HCT116 (cell line): ENCODE results near the gene PAPPA2. TPM values are rescaled to one million over a fixed set of nuclear protein-coding genes. Genes with fewer than 3 reads are reported as not detected.

Experiments
- ATAC-seq: fragments of 200-7000 bp; cut with Tn5 transposase; 2 replicates; pipeline ENCODE4 v1.9.1; 2020; ENCODE audit warnings: mild to moderate bottlenecking, moderate library complexity
- BruUV-seq: library from RNA; stranded (reverse); fragments of 400-500 nt; replicated peaks from 2 replicates; lab custom pipeline; 2021; lab: Mats Ljungman, UMichigan
- CTCF ChIA-PET: fragments of 300-600 bp; sonication (Branson Sonifier 250); formaldehyde crosslinking; loops from one replicate; lab custom pipeline; 2021; ENCODE audit warnings: antibody characterized with exemption; lab: Charles Lee
- POLR2A ChIA-PET: fragments of 300-600, 350-600 bp; sonication (Branson Sonifier 250); formaldehyde crosslinking; loops from one replicate; lab custom pipeline; 2021; ENCODE audit warnings: antibody characterized with exemption; lab: Charles Lee
- RAD21 ChIA-PET, 2 experiments: fragments of 300-600 bp; sonication (Branson Sonifier 250); formaldehyde crosslinking; loops; one replicate each; lab custom pipeline; 2023; ENCODE audit warnings: low total read pairs in 2 of 2; ENCODE audit not compliant: uncharacterized antibody in 2 of 2, unreplicated experiment in 2 of 2, low non-redundant PET in 1 of 2; lab: Charles Lee
- DNase-seq: peaks from one replicate; pipeline ENCODE4 v3.0.0-alpha.2; 2010; ENCODE audit warnings: low read depth, low spot score
- H2AFZ ChIP-seq: fragments of 200-600 bp; shearing (Covaris generic), sonication (generic); 2 replicates; pipeline ENCODE4 v1.6.1; 2017; ENCODE audit warnings: low read depth, mixed run types, mixed read lengths, antibody characterized with exemption, low read length; ENCODE audit not compliant: poor library complexity, severe bottlenecking
- H3K27ac ChIP-seq: 2 replicates; pipeline ENCODE4 v1.5.1; 2012; ENCODE audit warnings: low read depth, low read length
- H3K27me3 ChIP-seq: fragments of 200-600 bp; sonication (generic); 2 replicates; pipeline ENCODE4 v1.6.1; 2016; ENCODE audit warnings: mixed run types, low read length, mixed read lengths; ENCODE audit not compliant: insufficient read depth
- H3K36me3 ChIP-seq, 2 experiments: fragments of 200-500 bp in 1 of 2; fragments of 200-600 bp in 1 of 2; sonication (Bioruptor generic) in 1 of 2; sonication (generic) in 1 of 2; 2 replicates each; pipeline versions ENCODE4 v1.5.1 to v1.6.1; 2014 to 2016; ENCODE audit warnings: low read length in 2 of 2, inconsistent platforms in 1 of 2, mixed read lengths in 1 of 2, mixed run types in 1 of 2; ENCODE audit not compliant: insufficient read depth in 2 of 2, control insufficient read depth in 1 of 2
- H3K4me1 ChIP-seq, 2 experiments: fragments of 200-600 bp in 1 of 2; sonication (generic) in 1 of 2; 2 replicates each; pipeline versions ENCODE4 v1.5.1 to v1.6.1; 2012 to 2017; ENCODE audit warnings: low read length in 2 of 2, inconsistent platforms in 1 of 2, mild to moderate bottlenecking in 1 of 2, mixed read lengths in 1 of 2, mixed run types in 1 of 2, moderate library complexity in 1 of 2; ENCODE audit not compliant: insufficient read depth in 2 of 2, control insufficient read depth in 1 of 2
- H3K4me2 ChIP-seq: fragments of 200-600 bp; sonication (generic); 2 replicates; pipeline ENCODE4 v1.6.1; 2017; ENCODE audit warnings: mixed run types, low read length, mixed read lengths
- H3K4me3 ChIP-seq, 2 experiments: fragments of 200-600 bp in 1 of 2; sonication (generic) in 1 of 2; replicated peaks in 1 of 2; 2 replicates each; pipeline ENCODE4 v1.5.1; 2011 to 2016; ENCODE audit warnings: low read length in 2 of 2, control low read depth in 1 of 2, low read depth in 1 of 2, mild to moderate bottlenecking in 1 of 2, mixed read lengths in 1 of 2, mixed run types in 1 of 2
- H3K79me2 ChIP-seq: fragments of 200-600 bp; sonication (generic); 2 replicates; pipeline ENCODE4 v1.6.1; 2017; ENCODE audit warnings: mild to moderate bottlenecking, mixed run types, low read length, moderate library complexity, mixed read lengths; ENCODE audit not compliant: insufficient read depth
- H3K9ac ChIP-seq: fragments of 200-600 bp; sonication (generic); 2 replicates; pipeline ENCODE4 v1.6.1; 2016; ENCODE audit warnings: low read length, mixed read lengths
- H3K9me2 ChIP-seq: fragments of 200-600 bp; sonication (generic), shearing (Covaris generic); 2 replicates; pipeline ENCODE4 v1.6.1; 2017; ENCODE audit warnings: mixed run types, mild to moderate bottlenecking, moderate library complexity; ENCODE audit not compliant: insufficient read depth
- H3K9me3 ChIP-seq, 2 experiments: fragments of 200-500 bp in 1 of 2; fragments of 200-600 bp in 1 of 2; sonication (Bioruptor generic) in 1 of 2; sonication (generic) in 1 of 2; 2 replicates each; pipeline ENCODE4 v1.6.1; 2014 to 2017; ENCODE audit warnings: low read length in 2 of 2, mixed read lengths in 2 of 2, inconsistent platforms in 1 of 2, low read depth in 1 of 2, mild to moderate bottlenecking in 1 of 2, mixed run types in 1 of 2, moderate library complexity in 1 of 2; ENCODE audit not compliant: control insufficient read depth in 1 of 2, insufficient read depth in 1 of 2
- H4K20me1 ChIP-seq: fragments of 200-600 bp; sonication (generic), shearing (Covaris generic); 2 replicates; pipeline ENCODE4 v1.6.1; 2017; ENCODE audit warnings: mixed run types, mild to moderate bottlenecking, moderate library complexity; ENCODE audit not compliant: insufficient read depth
- CEBPB ChIP-seq: IDR thresholded peaks from 2 replicates; pipeline ENCODE4 v1.6.1; 2012; ENCODE audit warnings: low read depth
- CTCF ChIP-seq, 3 experiments: fragments of 200-600 bp in 1 of 3; sonication (generic) in 1 of 3; IDR thresholded peaks in 2 of 3; conservative IDR thresholded peaks in 1 of 3; 2 replicates each; pipeline ENCODE4 v1.5.1; 2012 to 2017; ENCODE audit warnings: low read depth in 2 of 3, low read length in 2 of 3, antibody characterized with exemption in 1 of 3, borderline replicate concordance in 1 of 3, control low read depth in 1 of 3, mild to moderate bottlenecking in 1 of 3, mixed read lengths in 1 of 3, mixed run types in 1 of 3, moderate library complexity in 1 of 3; ENCODE audit not compliant: insufficient read depth in 1 of 3
- POLR2AphosphoS5 ChIP-seq: IDR thresholded peaks from 2 replicates; pipeline ENCODE4 v1.6.1; 2011; ENCODE audit warnings: mild to moderate bottlenecking, low read depth, low read length, moderate library complexity
- SP1 ChIP-seq: IDR thresholded peaks from 2 replicates; pipeline ENCODE4 v1.6.1; 2012; ENCODE audit warnings: low read depth
- TCF7L2 ChIP-seq: IDR thresholded peaks from 2 replicates; pipeline ENCODE4 v1.7.0; 2011; ENCODE audit warnings: borderline replicate concordance, inconsistent platforms; ENCODE audit not compliant: insufficient read depth, insufficient read length; ENCODE audit errors: extremely low read depth
- YY1 ChIP-seq: IDR thresholded peaks from 2 replicates; pipeline ENCODE4 v1.6.1; 2011; ENCODE audit warnings: low read length, low read depth, moderate library complexity, mild to moderate bottlenecking; ENCODE audit not compliant: insufficient replicate concordance; ENCODE audit errors: extremely low read depth
- ZBTB33 ChIP-seq: IDR thresholded peaks from 2 replicates; pipeline ENCODE4 v1.6.1; 2011; ENCODE audit warnings: mild to moderate bottlenecking, low read length, moderate library complexity; ENCODE audit not compliant: insufficient replicate concordance; ENCODE audit errors: extremely low read depth
- intact Hi-C: fragments of 100-400 bp; cut with micrococcal nuclease; formaldehyde crosslinking; loops from 2 replicates; pipeline ENCODE4 v1.10.0; 2022
- total RNA-seq: library from RNA; stranded (reverse); gene quantifications from one replicate; pipeline ENCODE4 v1.2.1, GENCODE V29; 2021; ENCODE audit not compliant: unreplicated experiment

Gene PAPPA2
- total RNA-seq, 1 experiment from 2014 or later, result not detected

GRCh38 chr1:176626572-176627061 is 163.6 kb downstream of the PAPPA2 start:
- RAD21 ChIA-PET, result no interaction called here
- CTCF ChIA-PET, result no interaction called here
- no peak overlapping the region for H3K27ac ChIP-seq

More at GRCh38 chr1:176626572-176627061, 163.6 kb downstream of the PAPPA2 start:
- no peak for DNase-seq
- no peak overlapping the region for H3K9ac ChIP-seq
- no peaks in the 10 kb centered on the region for H4K20me1 ChIP-seq
- no peaks in the 10 kb centered on the region for H3K4me1 ChIP-seq
- H3K9me2 ChIP-seq, result no peaks in the 10 kb centered on the region
- POLR2A ChIA-PET, result no interaction called here
- no peaks in the 10 kb centered on the region for H3K36me3 ChIP-seq
- no peak for ATAC-seq
- no peak overlapping the region for H3K4me3 ChIP-seq
- intact Hi-C loops, result no loop called here
- BruUV-seq, result no TSS peak
- no peaks in the 10 kb centered on the region for H3K79me2 ChIP-seq
- H3K4me2 ChIP-seq, result no peak overlapping the region
- no peak for TF ChIP-seq SP1
- TF ChIP-seq TCF7L2, result no peak
- no peak for TF ChIP-seq YY1
- no peak for TF ChIP-seq CTCF (IDR thresholded peaks at IDR 0.05 in 2 of 3, conservative IDR thresholded peaks at IDR 0.05 in 1 of 3; ENCODE audit: borderline replicate concordance in 1 of 3, insufficient read depth in 1 of 3, low read depth in 2 of 3, low read length in 2 of 3)
- TF ChIP-seq POLR2AphosphoS5, result no peak
- no peak for TF ChIP-seq ZBTB33
- no peak for TF ChIP-seq CEBPB
- H3K27me3 ChIP-seq, result peaks cover 25% of the 10 kb centered on the region
- no peak overlapping the region for H2AFZ ChIP-seq
- no peaks in the 10 kb centered on the region for H3K9me3 ChIP-seq
